ENCODE results near the gene HES6.

Gene HES6

DNA sequence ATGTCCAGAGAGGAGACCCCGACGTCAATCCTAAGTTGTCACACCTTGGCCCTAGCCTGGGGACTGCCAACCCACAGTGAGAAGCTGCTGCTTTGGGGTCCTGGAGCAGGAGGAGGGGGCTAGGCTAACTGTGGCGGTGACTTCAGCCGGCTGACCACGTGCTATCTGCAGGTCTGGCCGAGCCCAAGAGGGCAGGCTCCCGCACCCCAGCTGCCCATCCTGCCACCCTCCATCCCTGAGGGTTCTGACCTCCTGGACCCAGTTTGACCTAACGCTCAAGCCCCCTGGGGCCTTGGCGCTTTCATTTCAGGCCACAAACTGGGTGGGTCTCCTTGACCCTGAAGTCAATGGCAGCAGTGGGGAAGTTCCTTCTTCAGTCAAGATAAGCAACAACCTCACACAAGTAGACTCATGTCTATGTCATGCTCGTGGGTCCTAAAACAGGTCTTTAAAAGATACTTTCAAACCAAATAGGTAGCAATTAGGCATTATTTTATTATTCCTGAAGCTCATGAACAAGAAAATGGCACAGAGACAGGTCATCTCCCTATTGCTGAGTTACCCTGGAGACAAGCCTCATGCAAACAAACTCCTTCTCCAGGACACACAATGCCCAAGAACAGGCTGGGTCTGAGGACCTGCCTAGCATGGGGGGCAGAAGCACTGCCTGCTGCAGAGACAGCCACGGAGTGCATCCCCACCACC, 2.3 kb downstream of the HES6 start:
- no peaks in the 10 kb centered on the region for H3K4me1 ChIP-seq (ENCODE audit: insufficient read depth, poor library complexity, severe bottlenecking)
- TF ChIP-seq, protein P1, sequence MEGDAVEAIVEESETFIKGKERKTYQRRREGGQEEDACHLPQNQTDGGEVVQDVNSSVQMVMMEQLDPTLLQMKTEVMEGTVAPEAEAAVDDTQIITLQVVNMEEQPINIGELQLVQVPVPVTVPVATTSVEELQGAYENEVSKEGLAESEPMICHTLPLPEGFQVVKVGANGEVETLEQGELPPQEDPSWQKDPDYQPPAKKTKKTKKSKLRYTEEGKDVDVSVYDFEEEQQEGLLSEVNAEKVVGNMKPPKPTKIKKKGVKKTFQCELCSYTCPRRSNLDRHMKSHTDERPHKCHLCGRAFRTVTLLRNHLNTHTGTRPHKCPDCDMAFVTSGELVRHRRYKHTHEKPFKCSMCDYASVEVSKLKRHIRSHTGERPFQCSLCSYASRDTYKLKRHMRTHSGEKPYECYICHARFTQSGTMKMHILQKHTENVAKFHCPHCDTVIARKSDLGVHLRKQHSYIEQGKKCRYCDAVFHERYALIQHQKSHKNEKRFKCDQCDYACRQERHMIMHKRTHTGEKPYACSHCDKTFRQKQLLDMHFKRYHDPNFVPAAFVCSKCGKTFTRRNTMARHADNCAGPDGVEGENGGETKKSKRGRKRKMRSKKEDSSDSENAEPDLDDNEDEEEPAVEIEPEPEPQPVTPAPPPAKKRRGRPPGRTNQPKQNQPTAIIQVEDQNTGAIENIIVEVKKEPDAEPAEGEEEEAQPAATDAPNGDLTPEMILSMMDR (IDR thresholded peaks at IDR 0.05; ENCODE audit: poor library complexity, severe bottlenecking) = no peak
- no peaks in the 10 kb centered on the region for H3K36me3 ChIP-seq (ENCODE audit: low read depth)
- no peak for ATAC-seq (ENCODE audit: low read depth)
- H3K4me3 ChIP-seq (ENCODE audit: severe bottlenecking) = no peak overlapping the region
- no peak overlapping the region for H3K27ac ChIP-seq (ENCODE audit: poor library complexity, severe bottlenecking)
- no peaks in the 10 kb centered on the region for H3K9me3 ChIP-seq (ENCODE audit: severe bottlenecking)
- no peak for DNase-seq (ENCODE audit: low spot score)
- H3K27me3 ChIP-seq (ENCODE audit: insufficient read depth, poor library complexity, severe bottlenecking) = peaks cover 3% of the 10 kb centered on the region

DNA sequence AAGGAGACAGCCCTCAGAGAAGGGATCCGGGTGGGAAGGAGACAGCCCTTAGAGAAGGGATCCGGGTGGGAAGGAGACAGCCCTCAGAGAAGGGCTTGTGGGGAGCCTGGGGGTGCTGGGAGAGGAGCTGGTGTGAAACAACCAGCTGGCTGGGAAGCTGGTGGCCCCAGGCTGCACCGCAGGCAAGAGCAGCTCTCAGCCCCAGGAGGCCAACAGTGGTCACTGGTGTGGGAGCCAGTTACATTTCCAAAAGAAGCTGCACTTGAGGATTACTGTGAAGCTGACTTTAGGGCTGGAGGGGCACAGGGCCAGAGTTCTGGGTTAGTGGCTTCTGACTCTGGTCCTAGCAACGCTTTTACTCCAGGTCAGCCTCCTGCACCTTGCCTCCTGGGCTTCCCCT, 3.3 kb downstream of the HES6 start:
- H3K4me1 ChIP-seq (ENCODE audit: insufficient read depth, poor library complexity, severe bottlenecking) = no peaks in the 10 kb centered on the region
- TF ChIP-seq, protein P1 (IDR thresholded peaks at IDR 0.05; ENCODE audit: poor library complexity, severe bottlenecking) = no peak
- H3K4me3 ChIP-seq (ENCODE audit: severe bottlenecking) = no peak overlapping the region
- ATAC-seq (ENCODE audit: low read depth) (no peak), DNase-seq (ENCODE audit: low spot score) (peak; percentile 49)
- no peak overlapping the region for H3K27ac ChIP-seq (ENCODE audit: poor library complexity, severe bottlenecking)
- H3K36me3 ChIP-seq (ENCODE audit: low read depth) = no peaks in the 10 kb centered on the region
- peaks cover 3% of the 10 kb centered on the region for H3K27me3 ChIP-seq (ENCODE audit: insufficient read depth, poor library complexity, severe bottlenecking)
- H3K9me3 ChIP-seq (ENCODE audit: severe bottlenecking) = no peaks in the 10 kb centered on the region

DNA sequence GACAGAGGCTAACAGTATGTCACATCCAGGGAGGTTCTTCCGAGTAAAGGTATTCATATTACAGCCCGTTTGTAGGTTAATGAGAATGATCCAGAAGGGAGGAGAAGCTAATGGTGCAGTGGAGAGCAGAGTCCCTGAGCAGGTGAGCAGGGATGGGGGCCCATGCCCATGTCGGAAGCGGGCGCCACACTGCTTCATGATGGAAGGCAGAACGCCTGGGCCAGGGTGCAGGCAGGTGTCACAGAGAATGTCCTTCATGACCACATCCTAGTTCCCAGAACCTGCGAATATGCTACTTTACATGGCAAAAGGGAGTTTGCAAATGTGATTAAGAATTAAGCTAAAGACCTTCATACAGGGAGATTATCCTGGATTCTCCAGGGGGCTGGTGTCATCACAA, 4.0 kb downstream of the HES6 start:
- Histone ChIP-seq H3K4me3 (ENCODE audit: severe bottlenecking) (no peak overlapping the region), H3K27ac (ENCODE audit: poor library complexity, severe bottlenecking) (no peak overlapping the region), H3K4me1 (ENCODE audit: insufficient read depth, poor library complexity, severe bottlenecking) (no peaks in the 10 kb centered on the region), H3K36me3 (ENCODE audit: low read depth) (no peaks in the 10 kb centered on the region), H3K9me3 (ENCODE audit: severe bottlenecking) (no peaks in the 10 kb centered on the region), H3K27me3 (ENCODE audit: insufficient read depth, poor library complexity, severe bottlenecking) (peaks cover 3% of the 10 kb centered on the region)
- TF ChIP-seq, protein P1 (IDR thresholded peaks at IDR 0.05; ENCODE audit: poor library complexity, severe bottlenecking) = no peak
- no peak for ATAC-seq (ENCODE audit: low read depth)
- DNase-seq (ENCODE audit: low spot score) = no peak

DNA sequence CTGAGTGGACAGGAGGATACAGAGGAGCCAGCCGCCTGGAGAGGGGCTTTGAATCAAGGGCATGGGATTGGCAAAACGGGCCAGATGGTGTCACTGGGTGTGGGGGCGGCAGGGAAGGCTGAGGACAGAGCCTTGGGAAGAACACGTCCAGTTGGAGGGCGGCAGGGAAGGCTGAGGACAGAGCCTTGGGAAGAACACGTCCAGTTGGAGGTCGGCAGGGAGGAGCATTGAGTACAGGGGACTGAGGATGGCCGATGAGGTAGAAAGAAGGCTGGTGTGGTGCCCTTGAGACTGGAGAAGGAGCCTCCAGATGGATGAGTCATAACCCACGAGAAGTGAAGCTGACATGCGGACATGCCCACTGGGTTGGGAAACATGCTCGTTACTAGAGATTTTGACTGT, 4.5 kb downstream of the HES6 start:
- H3K4me1 ChIP-seq (ENCODE audit: insufficient read depth, poor library complexity, severe bottlenecking) = no peaks in the 10 kb centered on the region

DNA sequence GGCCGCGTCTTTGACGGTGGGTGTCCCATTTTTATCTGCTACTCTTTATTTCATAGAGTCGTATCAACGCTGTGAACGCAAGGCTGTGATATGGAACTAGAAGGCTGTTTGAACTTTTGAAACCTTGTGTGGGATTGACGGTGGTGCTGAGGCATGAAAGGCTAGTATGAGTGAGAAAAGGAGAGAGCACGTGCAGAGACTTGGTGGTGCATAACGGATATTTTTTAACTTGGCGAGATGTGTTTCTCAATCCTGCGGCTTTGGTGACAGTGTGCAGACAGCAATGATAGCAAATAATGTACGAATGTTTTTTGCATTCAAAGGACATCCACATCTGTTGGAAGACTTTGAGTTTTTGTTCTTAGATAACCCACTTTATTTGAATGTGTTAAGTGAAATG, 6.2 kb downstream of the HES6 start:
- Histone ChIP-seq H3K27me3 (ENCODE audit: insufficient read depth, poor library complexity, severe bottlenecking) (no peaks in the 10 kb centered on the region), H3K36me3 (ENCODE audit: low read depth) (no peaks in the 10 kb centered on the region), H3K4me1 (ENCODE audit: insufficient read depth, poor library complexity, severe bottlenecking) (no peaks in the 10 kb centered on the region), H3K9me3 (ENCODE audit: severe bottlenecking) (no peaks in the 10 kb centered on the region), H3K4me3 (ENCODE audit: severe bottlenecking) (no peak overlapping the region), H3K27ac (ENCODE audit: poor library complexity, severe bottlenecking) (no peak overlapping the region)
- TF ChIP-seq, protein P1 (IDR thresholded peaks at IDR 0.05; ENCODE audit: poor library complexity, severe bottlenecking) = no peak
- ATAC-seq (ENCODE audit: low read depth) = no peak
- DNase-seq (ENCODE audit: low spot score) = no peak

More for the DNA sequence above, 4.5 kb downstream of the HES6 start:
- TF ChIP-seq, protein P1 (IDR thresholded peaks at IDR 0.05; ENCODE audit: poor library complexity, severe bottlenecking) = no peak
- no peak for ATAC-seq (ENCODE audit: low read depth)
- no peak for DNase-seq (ENCODE audit: low spot score)
- Histone ChIP-seq H3K36me3 (ENCODE audit: low read depth) (no peaks in the 10 kb centered on the region), H3K27ac (ENCODE audit: poor library complexity, severe bottlenecking) (no peak overlapping the region), H3K9me3 (ENCODE audit: severe bottlenecking) (no peaks in the 10 kb centered on the region), H3K27me3 (ENCODE audit: insufficient read depth, poor library complexity, severe bottlenecking) (peaks cover 1% of the 10 kb centered on the region), H3K4me3 (ENCODE audit: severe bottlenecking) (no peak overlapping the region)

Data from RWPE2 (cell line).